NCI-H774 (cell line): Measurements from ENCODE around the gene BMP2K.
"Not testable (repeated sequence)": the region's sequence is repeated elsewhere in the genome, so short reads cannot be mapped to it uniquely, and the experiment has no call there.

Experiments used
- DNase-seq: peaks from one replicate; lab custom pipeline; 2025; lab: John Stamatoyannopoulos, UW

BMP2K gene

DNA sequence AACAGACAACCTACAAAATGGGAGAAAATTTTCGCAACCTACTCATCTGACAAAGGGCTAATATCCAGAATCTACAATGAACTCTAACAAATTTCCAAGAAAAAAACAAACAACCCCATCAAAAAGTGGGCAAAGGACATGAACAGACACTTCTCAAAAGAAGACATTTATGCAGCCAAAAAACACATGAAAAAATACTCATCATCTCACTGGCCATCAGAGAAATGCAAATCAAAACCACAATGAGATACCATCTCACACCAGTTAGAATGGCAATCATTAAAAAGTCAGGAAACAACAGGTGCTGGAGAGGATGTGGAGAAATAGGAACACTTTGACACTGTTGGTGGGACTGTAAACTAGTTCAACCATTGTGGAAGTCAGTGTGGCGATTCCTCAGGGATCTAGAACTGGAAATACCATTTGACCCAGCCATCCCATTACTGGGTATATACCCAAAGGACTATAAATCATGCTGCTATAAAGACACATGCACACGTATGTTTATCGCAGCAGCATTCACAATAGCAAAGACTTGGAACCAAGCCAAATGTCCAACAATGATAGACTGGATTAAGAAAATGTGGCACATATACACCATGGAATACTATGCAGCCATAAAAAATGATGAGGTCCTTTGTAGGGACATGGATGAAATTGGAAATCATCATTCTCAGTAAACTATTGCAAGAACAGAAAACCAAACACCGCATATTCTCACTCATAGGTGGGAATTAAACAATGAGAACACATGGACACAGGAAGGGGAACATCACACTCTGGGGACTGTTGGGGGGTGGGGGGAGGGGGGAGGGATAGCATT lies 19.7 kb downstream of the BMP2K start:
- DNase-seq, result not testable (repeated sequence)

DNA sequence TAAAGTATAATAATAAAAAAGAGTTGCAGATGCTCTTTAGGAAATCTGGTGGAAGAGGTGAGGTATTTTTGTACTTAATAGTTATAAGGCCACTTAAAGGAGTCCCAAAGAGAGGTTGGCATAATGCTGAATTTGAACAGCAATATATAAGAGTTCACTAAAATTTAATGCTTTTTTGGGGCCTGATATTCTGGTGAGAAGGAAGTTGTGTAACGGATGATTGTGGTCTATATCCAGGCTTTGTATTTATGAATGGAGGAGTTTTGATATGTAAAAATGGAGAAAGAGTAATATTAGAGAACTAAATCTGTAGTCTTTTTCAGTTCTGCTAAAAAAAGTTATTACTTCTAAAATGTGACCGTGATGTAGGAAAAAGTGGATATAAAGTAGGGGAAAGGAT lies 20.4 kb downstream of the BMP2K start:
- DNase-seq, result no peak

DNA sequence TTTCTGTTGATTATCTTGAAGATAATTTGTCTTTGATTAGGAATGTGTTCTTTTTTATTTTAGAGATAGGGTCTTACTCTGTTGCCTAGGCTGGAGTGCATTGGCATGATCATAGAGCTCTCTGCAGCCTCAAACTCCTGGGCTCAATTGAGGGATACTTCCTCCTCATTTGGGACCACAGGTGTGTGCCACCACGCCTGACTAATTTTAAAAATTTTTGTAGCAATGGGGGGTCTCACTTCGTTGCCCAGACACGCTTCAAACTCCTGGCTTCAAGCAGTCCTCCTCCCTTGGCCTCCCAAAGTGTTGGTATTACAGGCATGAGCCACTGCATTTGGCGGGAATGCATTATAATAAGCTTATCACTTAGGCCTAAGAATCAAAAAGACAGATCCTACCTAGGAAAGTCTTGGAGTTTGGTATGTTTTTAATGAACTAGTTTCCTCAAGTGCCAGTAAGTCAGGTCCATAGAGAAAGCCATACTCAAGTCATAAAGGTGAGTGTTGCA lies 21.7 kb downstream of the BMP2K start:
- no peak for DNase-seq

DNA sequence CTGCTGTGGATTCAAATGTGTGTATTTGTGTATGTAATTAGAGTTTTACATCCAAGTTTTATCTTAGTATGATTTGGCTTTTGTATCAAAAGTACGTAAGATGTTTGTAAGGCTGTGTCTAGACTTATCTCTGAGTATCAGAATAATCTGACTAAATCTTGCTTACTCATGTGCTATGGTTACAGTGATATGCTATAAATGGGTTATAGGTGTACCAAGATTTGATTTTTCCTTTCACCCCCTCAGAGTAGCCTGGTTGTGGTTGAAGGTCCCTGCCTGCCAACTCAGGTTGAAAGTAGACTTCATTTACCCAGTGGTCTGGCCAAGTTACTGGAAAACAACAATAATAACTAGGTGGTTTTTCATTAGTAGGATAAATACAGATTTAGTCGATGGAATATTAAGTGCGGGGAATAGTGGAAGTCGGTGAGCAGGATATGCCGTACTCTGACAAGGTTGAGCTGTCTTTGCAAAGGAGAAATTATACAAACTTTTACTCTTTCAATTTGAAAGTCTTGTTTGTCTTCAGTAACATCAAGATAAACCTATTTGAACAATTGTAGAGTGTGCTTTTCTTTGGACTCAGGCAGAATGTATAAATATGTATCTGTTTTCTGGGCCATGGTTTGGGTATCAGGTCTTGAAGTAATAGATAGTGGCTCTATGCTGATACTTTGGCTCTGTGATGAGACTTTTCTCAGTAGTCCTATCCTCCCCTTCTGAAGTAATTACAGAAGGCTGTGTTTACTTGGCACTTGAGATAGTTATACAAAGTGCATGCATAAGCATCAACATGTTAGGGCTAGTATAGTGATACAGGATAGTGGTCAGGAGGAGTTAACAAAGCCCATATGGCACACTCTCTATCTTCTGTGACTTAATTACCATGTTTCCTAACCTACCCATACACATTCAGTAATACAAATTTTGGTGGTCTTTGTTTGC lies 23.7 kb downstream of the BMP2K start:
- DNase-seq, result no peak

DNA sequence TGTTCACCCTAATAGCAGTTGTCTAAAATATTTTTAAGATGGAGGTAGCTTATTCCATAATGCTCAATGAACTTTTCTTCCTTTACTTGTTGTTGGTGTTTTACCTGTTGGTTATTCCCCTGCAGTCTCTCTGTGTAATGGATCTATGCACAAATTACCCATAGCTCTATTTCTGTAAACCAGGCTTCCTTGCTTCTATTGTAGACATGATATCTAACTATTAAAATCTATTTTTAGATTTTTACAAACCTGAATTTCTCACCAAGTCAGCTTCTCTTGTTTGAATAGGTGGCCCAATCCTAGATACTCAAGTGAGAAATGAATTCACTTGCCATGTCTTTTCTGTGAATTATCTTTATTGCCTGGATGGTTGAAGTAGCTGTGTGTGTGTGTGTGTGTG lies 24.8 kb downstream of the BMP2K start:
- DNase-seq, result no peak

DNA sequence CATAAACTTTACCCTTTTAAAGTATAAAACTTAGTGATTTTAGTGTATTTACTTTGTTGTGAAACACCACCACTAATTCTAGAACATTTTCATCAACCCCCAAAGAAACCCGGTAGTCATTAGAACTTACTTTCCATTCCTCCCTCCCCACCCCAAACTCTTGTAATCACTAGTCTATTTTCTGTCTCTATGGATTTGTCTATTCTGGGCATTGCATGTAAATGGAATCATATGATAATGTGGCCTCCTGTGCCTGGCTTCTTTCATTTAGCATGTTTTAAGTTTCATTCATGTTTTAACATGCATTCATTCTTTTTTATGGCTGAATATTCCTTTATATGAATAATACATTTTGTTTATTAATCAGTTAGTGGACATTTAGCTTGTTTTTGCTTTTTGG lies 27.8 kb downstream of the BMP2K start:
- no peak for DNase-seq

DNA sequence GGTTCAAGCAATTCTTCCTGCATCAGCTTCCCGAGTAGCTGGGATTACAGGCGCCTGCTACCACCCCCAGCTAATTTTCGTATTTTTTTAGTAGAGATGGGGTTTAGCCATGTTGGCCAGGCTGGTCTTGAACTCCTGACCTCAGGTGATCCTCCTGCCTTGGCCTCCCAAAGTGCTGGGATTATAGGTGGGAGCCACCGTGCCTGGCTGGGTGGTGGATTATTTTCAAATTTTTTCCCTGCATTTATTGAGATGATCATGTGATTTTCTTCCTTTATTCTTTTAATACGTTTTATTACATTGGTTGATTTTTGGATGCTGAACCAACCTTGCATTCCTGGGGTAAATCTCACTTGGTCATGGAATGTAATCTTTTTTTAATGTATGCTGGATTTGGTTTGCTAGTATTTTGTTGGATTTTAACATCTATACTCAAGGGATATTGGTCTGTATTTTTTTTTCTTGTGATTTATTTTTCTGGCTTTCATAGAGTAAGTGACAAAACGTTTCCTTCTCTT lies 30.9 kb downstream of the BMP2K start:
- no peak for DNase-seq

DNA sequence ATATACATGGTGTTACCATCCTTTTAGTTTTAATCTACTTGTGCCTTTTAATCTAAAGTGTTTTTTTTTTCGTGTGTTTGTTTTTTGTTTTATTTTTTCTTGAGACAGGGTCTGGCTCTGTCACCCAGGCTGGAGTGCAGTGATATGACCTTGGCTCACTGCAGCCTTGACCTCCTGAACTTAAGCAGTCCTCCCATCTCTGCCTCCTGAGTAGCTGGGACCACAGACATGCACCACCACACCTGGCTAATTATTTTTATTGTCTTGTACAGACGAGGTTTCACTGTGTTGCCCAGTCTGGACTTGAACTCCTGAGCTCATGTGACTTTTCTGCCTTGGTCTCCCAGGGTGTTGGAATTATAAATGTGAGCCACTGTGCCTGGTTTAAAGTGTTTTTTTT lies 33.1 kb downstream of the BMP2K start:
- DNase-seq, result no peak

DNA sequence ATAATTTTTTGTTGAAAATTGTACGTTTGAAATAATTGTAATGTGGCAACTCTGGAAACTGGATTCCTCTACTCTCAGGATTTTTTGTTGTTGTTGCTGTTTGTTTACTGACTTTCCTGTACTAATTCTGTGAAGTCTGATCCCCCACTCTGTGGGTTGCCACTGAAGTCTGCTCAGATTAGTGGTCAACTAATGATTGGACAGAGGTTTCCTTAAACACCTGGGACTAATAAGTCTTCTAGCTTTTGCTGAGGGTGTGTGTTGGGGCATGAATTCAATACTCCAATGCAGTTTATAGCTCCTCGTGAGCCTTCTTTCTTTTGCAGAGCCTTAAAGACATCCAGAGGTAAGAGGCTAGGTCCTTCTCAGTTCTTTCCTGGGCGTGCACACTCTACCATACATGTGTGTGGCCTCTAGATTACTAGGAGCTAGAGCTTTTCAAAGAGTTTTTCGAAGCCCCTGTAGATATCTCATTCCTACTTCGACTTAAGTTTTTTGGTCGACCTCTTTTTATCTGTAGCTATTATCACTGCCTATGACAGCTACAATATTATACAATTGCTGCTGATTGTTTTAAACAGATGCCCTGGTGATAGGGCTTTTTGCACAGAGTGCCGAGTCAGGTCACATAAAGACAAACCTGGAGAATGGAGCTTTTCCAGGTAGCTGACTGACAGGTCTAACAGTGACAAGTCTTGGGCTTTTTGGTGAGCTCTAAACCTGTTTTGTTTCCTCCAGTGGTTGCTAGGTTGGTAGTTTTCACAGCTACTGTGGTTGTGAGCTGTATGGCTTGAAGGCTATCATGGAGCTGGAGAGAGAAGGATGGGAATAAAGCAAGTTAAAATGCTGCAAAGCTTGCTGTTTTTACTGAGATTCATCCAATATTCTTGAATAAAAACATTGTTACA lies 34.0 kb downstream of the BMP2K start:
- no peak for DNase-seq

DNA sequence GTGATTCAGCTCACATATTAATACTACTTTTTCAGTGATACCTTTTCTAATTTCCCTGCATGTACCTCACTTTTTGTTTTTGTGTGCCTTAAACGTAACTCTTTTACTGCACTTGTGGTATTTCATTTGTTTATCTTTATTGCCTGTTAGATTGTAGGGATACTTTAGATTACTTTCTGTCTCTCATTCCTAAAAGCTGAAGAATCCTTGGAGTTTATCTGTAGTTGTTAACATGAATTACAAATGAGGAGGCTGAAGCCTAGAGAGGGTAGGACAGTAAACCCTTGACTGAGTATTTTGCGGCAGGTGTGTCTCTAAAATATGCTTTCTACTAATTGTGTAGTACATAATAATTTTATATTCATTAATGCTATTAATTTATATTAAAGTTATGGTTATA lies 34.9 kb downstream of the BMP2K start:
- DNase-seq, result no peak

DNA sequence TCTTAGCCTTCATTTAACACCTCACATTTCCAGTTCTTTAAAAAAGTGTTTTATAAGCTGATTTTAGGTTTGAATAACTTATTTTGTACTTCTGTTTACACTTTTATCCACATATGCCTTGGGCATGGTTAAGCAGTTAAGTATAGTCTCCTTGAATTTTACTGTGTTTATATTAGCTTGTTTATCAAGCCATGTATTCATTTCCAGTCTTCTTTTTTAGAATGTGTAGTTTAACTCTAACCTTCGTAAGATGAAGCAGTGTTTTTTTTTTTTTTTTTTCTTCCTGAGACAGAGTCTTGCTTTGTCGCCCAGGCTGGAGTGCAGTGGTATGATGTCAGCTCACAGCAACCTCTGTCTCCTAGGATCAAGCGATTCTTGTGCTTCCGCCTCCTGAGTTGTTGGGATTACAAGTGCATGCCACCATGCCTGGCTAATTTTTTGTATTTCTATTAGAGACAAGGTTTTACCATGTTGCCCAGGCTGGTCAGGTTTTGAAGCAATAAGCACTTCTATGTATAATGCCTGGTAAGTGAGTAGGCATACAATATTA lies 42.5 kb downstream of the BMP2K start:
- no peak for DNase-seq

DNA sequence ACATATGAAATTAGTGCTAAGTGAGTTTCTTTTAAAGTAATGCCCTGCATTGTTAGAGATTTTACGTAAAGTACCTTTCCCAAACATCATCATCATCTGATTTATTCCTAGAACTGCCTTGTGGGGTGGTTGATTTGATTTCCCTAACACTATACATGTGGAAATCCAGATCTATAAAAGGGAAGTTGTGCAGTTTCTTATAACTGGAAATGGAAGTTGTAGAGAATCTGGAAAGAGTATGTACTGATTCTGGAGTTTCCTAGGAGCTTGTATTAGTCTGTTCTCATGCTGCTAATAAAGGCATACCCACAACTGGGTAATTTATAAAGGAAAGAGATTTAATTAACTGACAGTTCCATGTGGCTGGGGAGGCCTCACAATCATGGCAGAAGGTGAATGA lies 47.9 kb downstream of the BMP2K start:
- no peak for DNase-seq

DNA sequence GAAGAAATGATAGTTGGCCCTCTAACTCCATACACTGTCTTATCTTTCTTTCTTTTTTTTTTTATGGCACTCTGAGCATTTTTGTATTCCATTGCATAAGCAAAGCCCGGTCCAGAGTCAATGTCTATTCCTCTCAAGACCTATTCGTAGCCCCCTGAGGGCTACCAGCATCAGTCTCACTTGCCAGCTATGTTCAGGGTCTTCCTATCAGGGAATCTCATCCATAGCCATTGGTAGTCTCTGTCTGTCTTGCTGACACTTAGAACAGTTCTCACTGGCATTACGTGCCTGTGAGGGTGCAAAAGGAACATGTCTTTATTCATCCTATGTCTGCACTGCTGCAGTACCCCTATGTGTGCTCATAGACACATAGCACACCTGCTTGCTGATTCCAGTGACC lies 51.0 kb downstream of the BMP2K start:
- no peak for DNase-seq

DNA sequence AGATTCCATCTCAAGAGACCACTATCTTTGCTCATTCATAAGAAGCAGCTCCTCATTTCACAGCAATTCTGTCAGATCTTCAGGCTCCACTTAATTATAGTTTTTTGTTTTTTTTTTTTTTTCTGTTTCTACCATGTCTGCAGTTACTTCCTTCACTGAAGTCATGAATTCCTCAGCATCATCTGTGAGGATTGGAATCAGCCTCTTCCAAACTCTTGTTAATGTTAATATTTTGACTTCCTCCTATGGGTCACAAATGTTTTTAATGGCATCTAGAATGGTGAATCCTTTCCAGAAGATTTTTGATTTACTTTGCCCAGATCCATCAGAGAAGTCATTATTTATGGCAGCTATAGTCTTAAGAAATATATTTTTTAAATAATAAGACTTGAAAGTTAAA lies 53.1 kb downstream of the BMP2K start:
- DNase-seq, result no peak

DNA sequence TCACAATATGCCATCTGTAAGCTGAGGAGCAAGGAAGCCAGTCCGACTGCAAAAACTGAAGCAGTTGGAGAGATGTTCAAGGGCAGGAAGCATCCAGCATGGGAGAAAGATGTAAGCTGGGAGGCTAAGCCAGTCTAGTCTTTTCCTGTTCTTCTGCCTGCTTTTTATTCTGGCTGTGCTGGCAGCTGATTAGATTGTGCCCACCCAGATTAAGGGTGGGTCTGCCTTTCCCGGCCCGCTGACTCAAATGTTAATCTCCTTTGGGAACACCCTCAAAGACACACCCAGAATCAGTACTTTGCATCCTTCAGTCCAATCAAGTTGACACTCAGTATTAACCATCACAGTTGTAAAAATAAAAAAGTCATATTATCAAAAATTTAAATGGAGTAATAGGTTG lies 63.5 kb downstream of the BMP2K start:
- not testable (repeated sequence) for DNase-seq

DNA sequence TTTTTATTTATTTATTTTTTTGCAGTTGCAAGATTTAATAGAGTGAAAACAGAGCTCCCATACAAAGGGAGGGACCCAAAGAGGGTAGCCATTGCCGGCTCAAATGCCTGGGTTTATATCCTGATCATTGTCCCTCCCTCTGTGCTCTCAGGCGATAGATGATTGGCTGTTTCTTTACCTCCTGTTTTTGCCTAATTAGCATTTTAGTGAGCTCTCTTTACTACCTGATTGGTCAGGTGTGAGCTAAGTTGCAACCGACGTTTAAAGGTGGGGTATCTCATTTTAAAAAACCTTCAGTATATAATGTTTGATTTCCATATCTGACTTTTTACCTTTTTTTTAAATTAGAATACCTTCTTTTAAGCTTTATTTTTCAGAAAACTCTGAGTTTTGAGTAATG lies 64.1 kb downstream of the BMP2K start:
- not testable (repeated sequence) for DNase-seq

DNA sequence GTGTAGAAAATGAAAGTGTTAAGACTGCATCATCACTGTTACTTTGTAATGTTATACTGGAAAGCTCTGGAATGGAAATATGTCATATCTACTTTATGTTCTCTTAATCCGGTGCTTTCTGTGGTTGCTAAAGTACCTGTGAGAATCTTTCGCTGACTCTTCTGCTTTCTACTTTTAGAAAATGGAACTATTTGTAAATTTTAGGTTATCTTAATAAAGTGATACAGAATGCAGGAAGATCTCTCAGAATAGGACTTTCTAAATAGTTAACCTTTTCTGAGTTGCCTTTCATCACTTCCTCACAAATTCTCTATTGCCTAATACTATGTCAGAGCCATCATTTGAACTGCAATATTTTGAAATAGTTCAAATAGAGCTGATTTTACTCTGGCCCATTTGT lies 69.3 kb downstream of the BMP2K start:
- DNase-seq, result no peak

DNA sequence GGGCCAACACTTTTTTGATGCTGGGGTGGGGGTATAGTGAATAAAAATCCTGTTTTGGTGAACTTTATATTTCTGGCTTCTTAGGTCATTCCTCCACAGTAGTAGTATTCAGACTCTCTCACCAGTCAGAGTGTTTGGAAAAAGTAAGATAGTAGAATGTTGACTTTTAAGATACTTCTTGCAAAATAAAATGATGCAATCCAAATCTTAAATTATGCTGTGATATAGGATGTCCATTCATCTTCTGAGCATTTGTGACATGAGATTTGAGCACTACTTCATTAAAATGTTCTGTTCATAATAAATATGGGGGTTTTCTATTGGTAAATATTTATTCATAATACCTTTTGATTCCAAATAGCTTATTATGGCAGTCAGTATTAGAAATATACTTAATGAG lies 70.1 kb downstream of the BMP2K start:
- DNase-seq, result no peak

DNA sequence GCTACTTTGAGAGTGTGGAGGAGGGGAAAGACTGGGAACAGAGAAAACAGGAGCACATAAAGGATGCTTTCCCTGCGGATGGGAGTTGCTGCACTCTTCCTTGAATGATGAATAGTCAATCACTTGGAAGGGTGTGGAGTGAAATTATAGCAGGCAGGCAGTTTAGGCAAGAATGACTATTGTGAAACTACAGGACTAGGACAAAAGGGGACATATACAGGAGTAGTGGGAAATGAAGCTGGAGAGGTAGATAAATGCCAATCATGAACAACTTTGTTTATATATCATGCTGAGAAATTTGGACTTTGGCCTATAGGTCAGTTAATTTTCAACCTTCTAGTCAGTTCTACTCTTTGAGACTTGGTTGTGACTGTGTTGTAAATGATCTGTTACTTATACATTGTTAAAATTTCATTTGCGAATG lies 86.2 kb downstream of the BMP2K start:
- DNase-seq, result no peak

DNA sequence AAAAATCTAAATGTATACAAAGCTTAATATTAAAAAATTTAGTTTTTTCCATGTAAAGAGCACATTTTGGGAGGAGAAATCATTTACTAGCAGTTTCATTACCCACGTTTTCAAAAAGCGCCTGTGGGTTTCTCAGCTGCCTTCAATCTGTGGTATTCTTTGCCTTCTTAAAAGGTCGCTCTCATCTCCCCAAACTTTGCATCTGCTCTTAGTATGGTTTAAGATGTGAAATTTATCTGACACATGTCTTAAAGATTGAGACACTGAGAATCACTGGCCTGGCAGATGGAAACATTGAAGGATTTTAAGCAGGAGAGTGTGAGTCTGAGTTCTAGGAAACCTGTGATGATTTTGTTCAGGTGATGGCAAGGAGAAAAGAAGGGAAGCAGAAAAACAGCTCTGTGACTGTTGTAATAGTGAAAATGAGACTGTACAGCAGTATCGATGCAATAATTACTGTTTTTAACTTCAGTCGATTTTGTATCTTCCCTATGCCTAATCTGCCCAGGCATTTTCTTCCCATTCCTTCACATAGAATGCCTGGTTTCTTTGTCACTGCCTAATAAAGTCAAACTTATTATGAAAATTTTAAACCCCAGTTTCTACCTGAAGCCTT lies 87.2 kb downstream of the BMP2K start:
- DNase-seq, result no peak

DNA sequence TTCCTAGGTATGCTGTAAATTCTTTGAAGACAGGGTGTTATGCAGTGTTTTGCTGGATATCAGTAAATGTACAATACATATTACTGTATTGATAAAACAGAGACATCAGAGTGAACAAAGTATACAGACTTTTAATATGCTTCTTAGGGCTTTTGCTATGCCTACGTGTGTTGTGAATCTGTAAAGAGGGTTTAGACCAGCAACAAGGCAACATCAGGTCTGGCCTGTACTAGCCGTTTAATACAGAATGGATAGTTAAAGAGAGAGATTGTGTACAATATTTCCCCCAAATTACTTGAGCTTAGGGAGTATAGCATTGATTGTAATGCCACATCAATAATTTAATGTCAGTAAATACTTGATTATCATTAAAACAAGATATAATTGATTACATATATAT lies 87.8 kb downstream of the BMP2K start:
- no peak for DNase-seq
